Tibial nerve (tissue), 4 donors: ENCODE measurements around the gene ZNF836. TPM values are rescaled to one million over a fixed set of nuclear protein-coding genes. Genes with fewer than 3 reads are reported as not detected.

ENCODE experiments used
- DNase-seq, 2 donors: peaks; one replicate each; pipeline ENCODE4 v3.0.0-alpha.2; 2019; ENCODE audit warnings: low spot score in 2 of 2
- H3K27ac ChIP-seq, 4 donors: fragments of 200-600 bp; sonication (generic) in 3 of 4; one replicate each; pipeline ENCODE4 v1.5.1; 2017 to 2019; ENCODE audit warnings: mild to moderate bottlenecking in 1 of 4
- H3K27me3 ChIP-seq, 2 donors: fragments of 200-600 bp; sonication (generic) in 1 of 2; one replicate each; pipeline versions ENCODE4 v1.5.1 to v1.6.0; 2017 to 2019
- H3K36me3 ChIP-seq, 3 donors: fragments of 200-600 bp; sonication (generic); one replicate each; pipeline ENCODE4 v1.5.1; 2018 to 2019
- H3K4me1 ChIP-seq, 4 donors: fragments of 200-600 bp; sonication (generic) in 3 of 4; one replicate each; pipeline ENCODE4 v1.5.1; 2017 to 2019
- H3K4me3 ChIP-seq, 4 donors: fragments of 200-600 bp; sonication (generic) in 3 of 4; one replicate each; pipeline ENCODE4 v1.5.1; 2017 to 2019; ENCODE audit warnings: mild to moderate bottlenecking in 1 of 4, moderate library complexity in 1 of 4
- H3K9me3 ChIP-seq, 4 donors: fragments of 200-600 bp; sonication (generic) in 3 of 4; one replicate each; pipeline ENCODE4 v1.5.1; 2017 to 2019
- CTCF ChIP-seq, 5 experiments: fragments of 200-600 bp in 3 of 5; fragments of 450-650 bp in 2 of 5; sonication (generic) in 3 of 5; IDR thresholded peaks; one replicate each; pipeline ENCODE4 v1.5.1; 2016 to 2019; ENCODE audit warnings: antibody characterized with exemption in 5 of 5, mild to moderate bottlenecking in 3 of 5, moderate library complexity in 2 of 5
- EP300 ChIP-seq, 2 donors: sonication (generic); formaldehyde crosslinking; IDR thresholded peaks; one replicate each; pipeline ENCODE4 v1.6.1; 2017; ENCODE audit warnings: antibody characterized with exemption in 2 of 2, mild to moderate bottlenecking in 1 of 2
- POLR2A ChIP-seq, 2 donors: fragments of 450-650 bp; IDR thresholded peaks; one replicate each; pipeline ENCODE4 v1.6.1; 2017; ENCODE audit warnings: antibody characterized with exemption in 2 of 2, mild to moderate bottlenecking in 2 of 2, moderate library complexity in 2 of 2
- WGBS, 2 donors: methylation state at CpG; one replicate each; pipeline ENCODE4 v1.1.5; 2018; 5-methylcytosine and 5-hydroxymethylcytosine counted together
- total RNA-seq, 4 donors: library from RNA; depleted of rRNA; stranded (reverse); fragments of >200 nt; gene quantifications; one replicate each; pipeline ENCODE4 v1.1.0, GENCODE V29; 2016

Gene ZNF836
- total RNA-seq, 4 donors from 2014 or later, result 7.1 to 17.1 (median 9.8) TPM

- Histone ChIP-seq H3K4me3 (peak overlapping the region; percentile 70 to 94 (median 86)), H3K4me1 (peaks cover 0 to 66% (median 30%) of the 10 kb centered on the region in 4 donors), H3K9me3 (no peaks in the 10 kb centered on the region), H3K27me3 (no peaks in the 10 kb centered on the region), H3K36me3 (peaks cover 0 to 21% (median 0%) of the 10 kb centered on the region in 3 donors), H3K27ac (peak overlapping the region in 3 of 4 donors; percentile 97 to 99 (median 97))
- WGBS, 2 donors, result 59 to 62% methylated on average over 5 of the region's 5 CpGs
- DNase-seq, result no peak
- TF ChIP-seq CTCF (IDR thresholded peaks at IDR 0.05), result no peak
- no peak for TF ChIP-seq EP300 (IDR thresholded peaks at IDR 0.05)
- no peak for TF ChIP-seq POLR2A (IDR thresholded peaks at IDR 0.05)
These were observed 20.0 kb upstream of the ZNF836 start for GRCh38 chr19:52191389-52191788.

- Histone ChIP-seq H3K9me3 (no peaks in the 10 kb centered on the region), H3K4me1 (peaks cover 0 to 59% (median 30%) of the 10 kb centered on the region in 4 donors), H3K27ac (peak overlapping the region; percentile 96 to 99 (median 97)), H3K27me3 (no peaks in the 10 kb centered on the region), H3K4me3 (peak overlapping the region; percentile 70 to 94 (median 86)), H3K36me3 (peaks cover 0 to 14% (median 0%) of the 10 kb centered on the region in 3 donors)
- 3% methylated on average over 39 to 40 of the region's 40 CpGs for whole genome bisulfite sequencing, 2 donors
- DNase-seq, result no peak
- TF ChIP-seq EP300 (IDR thresholded peaks at IDR 0.05) (no peak), CTCF (IDR thresholded peaks at IDR 0.05) (no peak), POLR2A (IDR thresholded peaks at IDR 0.05) (no peak)
These were observed 19.3 kb upstream of the ZNF836 start for GRCh38 chr19:52190487-52191293.

- no peaks in the 10 kb centered on the region for H3K27me3 ChIP-seq
- no peaks in the 10 kb centered on the region for H3K9me3 ChIP-seq
- H3K4me3 ChIP-seq, result peak within 1 kb of the TSS; percentile 70 to 94 (median 86)
- peak; percentile 99 for DNase-seq
- TF ChIP-seq POLR2A (IDR thresholded peaks at IDR 0.05) (peak; percentile 69 to 93), CTCF (IDR thresholded peaks at IDR 0.05) (peak in 2 of 5 experiments; percentile 35 to 36), EP300 (IDR thresholded peaks at IDR 0.05) (peak; percentile 34 to 92)
- peak within 1 kb of the TSS; percentile 96 to 99 (median 97) for H3K27ac ChIP-seq
- WGBS, 2 donors, result 0 to 1% methylated on average over 38 to 46 of the region's 70 CpGs
- peaks cover 0 to 51% (median 30%) of the 10 kb centered on the region in 4 donors for H3K4me1 ChIP-seq
- peaks cover 0 to 8% (median 0%) of the 10 kb centered on the region in 3 donors for H3K36me3 ChIP-seq
These were observed 18.5 kb upstream of the ZNF836 start, which contains the start of gene PPP2R1A for GRCh38 chr19:52189735-52190486. PPP2R1A (plus strand) TSS chr19:52190052; CDS start chr19:52190097, 45 bp downstream.

- Histone ChIP-seq H3K27me3 (no peaks in the 10 kb centered on the region), H3K9me3 (no peaks in the 10 kb centered on the region), H3K36me3 (peaks cover 0 to under 1% (median 0%) of the 10 kb centered on the region in 3 donors), H3K4me1 (peaks cover 0 to 43% (median 29%) of the 10 kb centered on the region in 4 donors), H3K27ac (peak overlapping the region; percentile 59 to 97 (median 91)), H3K4me3 (peak overlapping the region; percentile 26 to 94 (median 60))
- TF ChIP-seq POLR2A (IDR thresholded peaks at IDR 0.05) (peak; percentile 69 to 75), EP300 (IDR thresholded peaks at IDR 0.05) (peak; percentile 16 to 84), CTCF (IDR thresholded peaks at IDR 0.05) (no peak)
- DNase-seq, result peak in 1 of 2 donors; percentile 47
- WGBS, 2 donors, result 1 to 2% methylated on average over 31 to 32 of the region's 32 CpGs
These were observed 17.7 kb upstream of the ZNF836 start for GRCh38 chr19:52188822-52189734.
